ENCODE results near the gene CRADD.
"Not testable (repeated sequence)": the region's sequence is repeated elsewhere in the genome, so short reads cannot be mapped to it uniquely, and the experiment has no call there.

The CRADD gene

GRCh38 chr12:93922583-93923006 is 245.4 kb downstream of the CRADD start (continued):
- TF ChIP-seq ZNF791 (tag by site-specific recombination; IDR thresholded peaks at IDR 0.05): no peak
- TF ChIP-seq ZNF211 (tag by site-specific recombination; IDR thresholded peaks at IDR 0.05; ENCODE audit: low read depth): no peak
- no peak for TF ChIP-seq ZNF560 (tag by site-specific recombination; IDR thresholded peaks at IDR 0.05; ENCODE audit: borderline replicate concordance)

GRCh38 chr12:93924367-93924766 is 247.2 kb downstream of the CRADD start:
- ChIA-PET CTCF (interaction anchor here (0.7 kb wide), 1 partner anchor 644 kb away, joined by 3 read pairs; no protein-coding TSS in a partner anchor), POLR2A (no interaction called here)
- no peak overlapping the region for H3K4me3 ChIP-seq (ENCODE audit: low read depth, low read length)
- TF ChIP-seq ZNF350 (tag by site-specific recombination; IDR thresholded peaks at IDR 0.05): no peak
- no peak for TF ChIP-seq ZNF664 (tag by site-specific recombination; IDR thresholded peaks at IDR 0.05)
- no peak for TF ChIP-seq ZNF513 (tag by site-specific recombination; IDR thresholded peaks at IDR 0.05)
- TF ChIP-seq ZSCAN18 (tag by site-specific recombination; IDR thresholded peaks at IDR 0.05): no peak
- no peaks in the 10 kb centered on the region for H3K36me3 ChIP-seq (ENCODE audit: control insufficient read depth in 2 of 2, insufficient read depth in 1 of 2, low read length in 2 of 2)
- H3K9me3 ChIP-seq (ENCODE audit: control insufficient read depth, insufficient read depth, low read depth, low read length): no peaks in the 10 kb centered on the region
- no peak overlapping the region for H3K27ac ChIP-seq (ENCODE audit: extremely low read depth, low read depth, low read length)
- H3K4me1 ChIP-seq (ENCODE audit: control insufficient read depth, insufficient read depth, low read length): no peaks in the 10 kb centered on the region

- H3K27ac ChIP-seq (ENCODE audit: extremely low read depth, low read depth, low read length): no peak overlapping the region
- no peaks in the 10 kb centered on the region for H3K4me1 ChIP-seq (ENCODE audit: control insufficient read depth, insufficient read depth, low read length)
- no peaks in the 10 kb centered on the region for H3K9me3 ChIP-seq (ENCODE audit: control insufficient read depth, insufficient read depth, low read depth, low read length)
- H3K36me3 ChIP-seq (ENCODE audit: control insufficient read depth in 2 of 2, insufficient read depth in 1 of 2, low read length in 2 of 2): no peaks in the 10 kb centered on the region
- TF ChIP-seq ZNF133 (tag by site-specific recombination; IDR thresholded peaks at IDR 0.05): peak; percentile 95
- no peak for TF ChIP-seq ZBTB17 (tag by site-specific recombination; IDR thresholded peaks at IDR 0.05)
- ChIA-PET POLR2A (no interaction called here), CTCF (interaction anchor here (0.6 to 1.1 kb wide), 3 partner anchors 15 to 261 kb away, joined by 3 to 4 read pairs (median 3); no protein-coding TSS in a partner anchor)
- no peak overlapping the region for H3K4me3 ChIP-seq (ENCODE audit: low read depth, low read length)
Measured at GRCh38 chr12:93925585-93926205, 248.5 kb downstream of the CRADD start.

GRCh38 chr12:93926237-93926636 is 249.1 kb downstream of the CRADD start:
- CTCF ChIA-PET: interaction anchor here (1.1 kb wide), 1 partner anchor 176 kb away, joined by 4 read pairs; no protein-coding TSS in a partner anchor
- no peak overlapping the region for H3K4me3 ChIP-seq (ENCODE audit: low read depth, low read length)
- no peaks in the 10 kb centered on the region for H3K9me3 ChIP-seq (ENCODE audit: control insufficient read depth, insufficient read depth, low read depth, low read length)
- H3K27ac ChIP-seq (ENCODE audit: extremely low read depth, low read depth, low read length): no peak overlapping the region
- POLR2A ChIA-PET: no interaction called here
- no peaks in the 10 kb centered on the region for H3K36me3 ChIP-seq (ENCODE audit: control insufficient read depth in 2 of 2, insufficient read depth in 1 of 2, low read length in 2 of 2)
- no peaks in the 10 kb centered on the region for H3K4me1 ChIP-seq (ENCODE audit: control insufficient read depth, insufficient read depth, low read length)
- TF ChIP-seq OVOL3 (tag by site-specific recombination; IDR thresholded peaks at IDR 0.05): no peak
- no peak for TF ChIP-seq ZNF280C (tag by site-specific recombination; IDR thresholded peaks at IDR 0.05)
- no peak for TF ChIP-seq ZFP69B (tag by site-specific recombination; IDR thresholded peaks at IDR 0.05)
- no peak for TF ChIP-seq ZNF423 (tag by site-specific recombination; IDR thresholded peaks at IDR 0.05)
- TF ChIP-seq REPIN1 (tag by site-specific recombination; IDR thresholded peaks at IDR 0.05; ENCODE audit: low read depth): no peak
- no peak for TF ChIP-seq CTCF (tag by site-specific recombination; IDR thresholded peaks at IDR 0.05)
- TF ChIP-seq ZNF514 (tag by site-specific recombination; IDR thresholded peaks at IDR 0.05): no peak
- no peak for TF ChIP-seq ZNF155 (tag by site-specific recombination; IDR thresholded peaks at IDR 0.05)
- no peak for TF ChIP-seq ZNF521 (tag by site-specific recombination; IDR thresholded peaks at IDR 0.05)
- no peak for TF ChIP-seq ZNF112 (tag by site-specific recombination; IDR thresholded peaks at IDR 0.05)

- CTCF ChIA-PET; H3K4me3 ChIP-seq (ENCODE audit: low read depth, low read length); H3K4me1 ChIP-seq (ENCODE audit: control insufficient read depth, insufficient read depth, low read length); H3K36me3 ChIP-seq (ENCODE audit: control insufficient read depth in 2 of 2, insufficient read depth in 1 of 2, low read length in 2 of 2); POLR2A ChIA-PET; H3K9me3 ChIP-seq (ENCODE audit: control insufficient read depth, insufficient read depth, low read depth, low read length); H3K27ac ChIP-seq (ENCODE audit: extremely low read depth, low read depth, low read length): not testable (repeated sequence)
Measured at GRCh38 chr12:93929081-93929480, 251.9 kb downstream of the CRADD start.

Data from HEK293 (cell line).